HTR-8/SVneo (cell line): Measurements from ENCODE around the gene TRIML2.
"Not testable (repeated sequence)": the region's sequence is repeated elsewhere in the genome, so short reads cannot be mapped to it uniquely, and the experiment has no call there.

Experiments
- DNase-seq: peaks from one replicate; pipeline ENCODE4 v3.0.0; 2011; ENCODE audit warnings: low spot score, mixed read lengths; ENCODE audit not compliant: insufficient read length
- FAIRE-seq: peaks from 2 replicates; lab custom pipeline; 2011; peaks lifted over from hg19 to GRCh38; lab: Jason Lieb, UNC

Gene TRIML2

GRCh38 chr4:188107931-188108843 is 1.2 kb downstream of the TRIML2 start:
- peak; percentile 65 for DNase-seq
- peak; percentile 68 for FAIRE-seq

DNA sequence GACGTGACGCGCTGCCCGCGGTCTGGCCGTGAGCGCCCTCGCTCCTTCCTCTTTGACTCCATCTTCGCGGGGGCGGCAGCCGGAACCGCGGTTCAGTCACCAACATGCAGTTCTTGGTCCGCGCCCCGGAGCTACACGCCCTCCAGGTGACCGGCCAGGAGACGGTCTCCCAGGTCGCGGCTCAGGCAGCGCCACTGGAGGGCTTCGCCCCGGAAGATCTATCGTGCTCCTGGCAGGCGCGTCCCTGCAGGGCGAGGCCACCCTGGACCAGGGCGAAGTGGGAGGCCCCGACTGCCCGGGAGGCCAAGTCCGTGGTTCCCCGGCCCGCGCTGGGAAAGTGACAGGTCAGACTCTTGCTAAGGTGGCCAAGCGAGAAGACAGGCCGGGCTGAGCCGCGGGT is 2.9 kb downstream of the TRIML2 start:
- DNase-seq (no peak), FAIRE-seq (no peak)

DNA sequence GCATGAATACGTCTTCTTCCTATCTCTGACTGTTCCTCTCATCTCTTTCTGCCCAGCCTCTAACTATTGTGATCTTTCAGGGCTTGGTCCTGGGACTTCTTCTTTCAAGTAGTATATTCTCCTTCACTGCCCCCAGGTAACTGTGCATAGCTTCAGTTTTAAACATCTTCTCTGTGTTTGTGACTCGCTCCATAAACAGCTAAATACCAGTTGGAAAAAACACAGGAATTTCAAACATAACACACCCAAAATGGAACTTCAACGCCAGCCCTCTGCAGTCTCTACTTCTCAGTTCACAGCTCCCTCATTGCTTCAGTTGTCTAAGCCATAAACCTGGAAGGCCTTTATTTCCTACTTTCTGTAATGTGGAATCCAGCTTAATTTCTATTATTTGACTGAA is 16.6 kb downstream of the TRIML2 start:
- DNase-seq (peak; percentile 22), FAIRE-seq (no peak)

GRCh38 chr4:188086858-188087257 is 22.5 kb downstream of the TRIML2 start:
- DNase-seq (no peak), FAIRE-seq (no peak)

DNA sequence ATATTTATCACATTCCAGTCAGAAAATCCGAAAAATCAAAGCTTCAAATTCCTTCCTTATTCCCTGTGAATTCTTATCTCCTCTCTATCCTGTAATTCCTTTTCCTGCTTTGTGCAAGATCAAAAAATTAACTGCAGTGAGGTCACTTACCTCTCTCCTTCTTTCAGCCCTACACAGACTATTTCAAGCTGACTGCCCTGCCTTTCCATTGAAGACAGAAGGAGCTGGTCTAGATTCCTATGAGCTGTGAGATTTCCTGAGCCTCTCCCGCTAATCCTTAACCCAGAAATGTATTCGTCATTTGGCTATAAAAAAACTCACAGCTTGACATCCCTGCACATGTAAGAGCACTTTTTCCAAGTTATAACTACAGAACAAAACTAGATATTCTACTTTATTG is 26.6 kb downstream of the TRIML2 start:
- FAIRE-seq: no peak
- no peak for DNase-seq

- FAIRE-seq (no peak), DNase-seq (no peak)
Observed at GRCh38 chr4:188078116-188078515, 31.3 kb downstream of the TRIML2 start.

GRCh38 chr4:188076169-188076568 is 33.2 kb downstream of the TRIML2 start:
- FAIRE-seq (no peak), DNase-seq (no peak)

DNA sequence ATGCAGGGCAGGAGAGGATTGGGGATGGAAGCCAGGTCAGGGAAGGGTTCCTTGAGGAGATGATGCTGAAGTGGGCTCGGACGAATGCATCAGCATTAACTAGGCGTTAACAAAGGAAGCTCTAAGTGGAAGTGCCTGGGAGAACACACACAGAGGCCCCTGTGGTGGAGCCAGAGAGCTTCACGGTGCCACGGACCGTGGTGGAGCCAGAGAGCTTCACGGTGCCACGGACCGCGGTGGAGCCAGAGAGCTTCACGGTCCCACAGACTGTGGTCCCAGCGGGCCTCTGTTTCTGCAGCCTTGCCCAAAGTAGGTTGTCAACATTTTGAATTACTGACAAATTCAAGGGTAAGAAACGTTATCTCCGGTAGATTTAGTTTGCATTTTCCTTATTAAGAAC is 48.3 kb downstream of the TRIML2 start:
- FAIRE-seq (no peak), DNase-seq (no peak)

DNA sequence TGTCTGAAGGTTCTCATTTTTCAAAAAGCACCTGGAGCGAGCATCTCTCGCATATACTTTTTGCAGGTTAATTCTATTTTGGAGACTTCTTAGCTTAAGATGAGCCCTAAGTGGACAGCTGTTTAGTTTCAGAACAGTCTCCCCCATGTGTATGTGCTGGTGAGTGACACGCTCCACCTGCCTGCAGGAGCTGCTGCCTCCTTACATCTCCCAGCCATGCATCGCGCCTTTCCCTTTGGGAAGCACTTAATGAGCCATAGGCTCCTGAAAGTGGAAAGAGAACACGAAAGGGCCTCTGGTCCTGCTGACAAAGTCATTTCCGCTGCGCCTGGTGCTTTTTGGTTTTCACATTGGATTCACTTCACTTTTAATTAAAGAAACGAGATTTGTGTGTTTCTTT is 56.1 kb downstream of the TRIML2 start:
- no peak for DNase-seq
- no peak for FAIRE-seq

DNA sequence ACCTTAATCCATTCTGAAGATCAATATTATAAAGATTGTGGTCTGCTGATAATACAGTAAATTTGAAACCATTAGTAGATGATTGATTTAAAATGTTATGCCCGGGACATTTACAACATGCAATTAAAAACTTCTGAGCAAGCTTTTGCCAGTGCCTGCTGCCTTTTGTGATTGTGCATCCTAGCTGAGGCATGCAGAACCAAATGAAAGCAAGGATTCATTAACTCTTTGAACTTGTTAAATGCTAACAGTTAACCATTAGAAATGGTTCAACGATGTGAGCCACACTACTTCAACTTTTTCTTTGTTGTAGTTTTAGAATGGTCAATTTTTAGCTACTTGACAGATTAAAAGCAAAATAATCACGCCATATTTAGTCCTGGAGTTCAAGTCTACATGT is 62.7 kb downstream of the TRIML2 start:
- no peak for FAIRE-seq
- no peak for DNase-seq

DNA sequence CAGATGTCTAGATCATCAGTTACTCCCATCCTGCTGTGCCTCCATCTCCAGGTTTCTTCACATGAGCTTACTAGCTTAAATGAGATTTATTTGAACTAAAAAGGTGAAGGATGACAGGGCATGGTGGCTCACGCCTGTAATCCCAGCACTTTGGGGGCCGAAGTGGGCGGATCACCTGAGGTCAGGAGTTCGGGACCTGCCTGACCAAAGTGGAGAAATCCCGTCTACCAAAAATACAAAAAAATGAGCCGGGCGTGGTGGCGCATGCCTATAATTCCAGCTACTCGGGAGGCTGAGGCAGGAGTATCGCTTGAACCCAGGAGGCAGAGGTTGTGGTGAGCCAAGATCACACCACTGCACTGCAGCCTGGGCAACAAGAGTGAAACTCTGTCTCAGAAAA is 63.9 kb downstream of the TRIML2 start:
- DNase-seq, FAIRE-seq: not testable (repeated sequence)

DNA sequence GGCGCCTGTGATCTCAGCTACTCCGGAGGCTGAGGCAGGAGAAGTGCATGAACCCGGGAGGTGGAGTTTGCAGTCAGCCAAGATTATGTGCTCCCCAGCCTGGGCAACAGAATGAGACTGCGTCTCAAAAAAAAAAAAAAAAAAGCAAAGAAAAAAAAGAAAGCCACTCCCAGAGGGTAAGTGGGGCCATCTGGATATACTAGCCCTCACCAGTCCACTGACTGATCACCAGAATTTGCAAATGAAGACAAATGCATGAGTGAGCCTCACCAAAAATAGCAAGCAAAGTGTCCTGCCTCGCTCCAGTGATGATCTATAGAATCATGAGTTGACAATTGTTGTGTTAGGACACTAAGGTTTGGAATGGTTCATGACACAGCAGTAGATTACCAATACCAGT is 66.2 kb downstream of the TRIML2 start:
- FAIRE-seq: no peak
- no peak for DNase-seq

DNA sequence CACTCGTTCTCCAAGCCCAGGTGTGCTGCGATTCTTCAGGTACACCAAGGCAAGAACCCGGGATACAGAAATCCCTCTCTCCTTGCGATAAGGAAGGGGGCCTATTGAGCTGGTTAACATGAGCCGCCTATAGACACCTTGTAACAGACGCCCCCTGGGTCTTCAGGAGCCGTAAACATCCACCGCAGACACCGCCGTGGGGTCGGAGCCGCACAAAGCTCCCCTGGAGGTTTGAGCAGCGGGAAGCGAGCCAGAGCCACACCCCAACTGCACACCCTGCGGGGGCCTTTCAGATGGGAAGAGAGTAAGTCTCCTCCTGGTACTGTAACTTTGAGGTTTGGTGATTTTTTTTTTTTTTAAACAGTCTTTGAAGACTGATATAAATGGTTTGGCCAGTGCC is 67.2 kb downstream of the TRIML2 start:
- no peak for FAIRE-seq
- DNase-seq: no peak

DNA sequence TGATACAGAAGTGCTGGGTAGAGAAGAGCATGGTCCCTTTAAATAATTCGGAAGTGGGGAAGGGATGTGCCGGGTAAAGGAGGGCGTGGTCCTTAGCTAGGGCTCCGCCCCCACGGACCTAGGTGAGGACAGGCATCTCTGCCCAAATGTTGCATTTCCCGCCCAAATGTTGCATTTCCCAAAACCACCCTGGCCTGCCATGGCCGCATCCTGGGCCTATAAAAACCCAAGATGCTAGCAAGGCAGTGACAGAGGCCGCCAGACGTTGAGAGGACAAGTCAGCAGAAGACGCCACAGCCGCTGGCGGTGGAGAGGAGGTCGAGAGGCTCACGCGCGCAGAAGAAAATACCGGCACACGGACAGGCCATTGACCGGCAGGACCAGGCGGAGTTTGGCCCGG is 67.7 kb downstream of the TRIML2 start:
- FAIRE-seq: no peak
- no peak for DNase-seq
